Mesangial cell (primary cell): ENCODE measurements around the gene AUH. TPM values are rescaled to one million over a fixed set of nuclear protein-coding genes. Genes with fewer than 3 reads are reported as not detected.

Experiments used
- total RNA-seq: library from RNA; depleted of rRNA; stranded (reverse); fragments of >200 nt; gene quantifications from 2 replicates; pipeline ENCODE4 v1.2.3, GENCODE V29; 2015

Gene AUH, protein sequence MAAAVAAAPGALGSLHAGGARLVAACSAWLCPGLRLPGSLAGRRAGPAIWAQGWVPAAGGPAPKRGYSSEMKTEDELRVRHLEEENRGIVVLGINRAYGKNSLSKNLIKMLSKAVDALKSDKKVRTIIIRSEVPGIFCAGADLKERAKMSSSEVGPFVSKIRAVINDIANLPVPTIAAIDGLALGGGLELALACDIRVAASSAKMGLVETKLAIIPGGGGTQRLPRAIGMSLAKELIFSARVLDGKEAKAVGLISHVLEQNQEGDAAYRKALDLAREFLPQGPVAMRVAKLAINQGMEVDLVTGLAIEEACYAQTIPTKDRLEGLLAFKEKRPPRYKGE
- 7.3 and 12.9 TPM in 2 replicates for total RNA-seq

DNA sequence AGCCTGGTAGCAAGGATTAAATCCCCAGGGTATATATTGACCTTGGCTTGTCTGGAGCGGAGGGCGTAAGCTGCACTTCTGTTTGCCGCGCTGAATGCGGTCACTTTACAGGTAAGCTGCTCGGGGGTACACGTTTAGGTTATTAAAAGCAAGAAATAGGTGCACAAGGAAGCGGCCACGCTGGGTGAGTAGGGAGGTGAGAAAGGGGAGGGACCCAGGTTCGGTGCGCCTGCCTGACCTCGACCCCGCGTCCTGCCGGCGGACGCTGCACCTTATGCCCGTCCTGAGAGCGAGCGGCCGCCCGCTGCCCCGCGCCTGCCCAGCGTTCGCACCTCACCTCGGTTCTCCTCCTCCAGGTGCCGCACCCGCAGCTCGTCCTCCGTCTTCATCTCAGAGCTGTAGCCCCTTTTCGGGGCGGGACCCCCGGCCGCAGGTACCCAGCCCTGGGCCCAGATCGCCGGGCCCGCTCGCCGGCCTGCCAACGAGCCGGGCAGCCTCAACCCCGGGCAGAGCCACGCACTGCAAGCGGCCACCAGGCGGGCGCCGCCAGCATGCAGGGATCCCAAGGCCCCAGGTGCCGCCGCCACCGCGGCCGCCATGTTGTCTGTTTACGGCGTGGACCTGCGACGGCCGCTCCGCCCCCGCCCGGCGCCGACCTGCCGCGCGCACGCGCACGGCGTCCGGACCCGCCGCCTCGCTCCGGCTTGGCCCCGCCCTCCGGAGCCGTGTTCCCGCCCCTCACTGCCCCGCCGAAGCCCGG lies at the start of gene AUH:
Gene AUH, minus strand, starts transcription at position 628 of the 760 bp plus-strand sequence. Its CDS starts 29 bp downstream, at position 599.

Other genes starting within 250 kb of the AUH start
- 8.3 and 13.2 TPM in 2 replicates for gene NFIL3, start 61.9 kb upstream of the AUH start, total RNA-seq